HL-60 (cell line): ENCODE data around the gene UBE2QL1.

ENCODE experiments used
- DNase-seq, 2 experiments: peaks; one replicate each; pipeline ENCODE4 v3.0.0-alpha.2; 2010 to 2020; ENCODE audit warnings: low read depth in 1 of 2, low spot score in 1 of 2
- H3K27ac ChIP-seq: fragments of 250-450 bp; sonication (Bioruptor Pico); replicated peaks from 2 replicates; pipeline ENCODE4 v1.5.1; 2020; ENCODE audit warnings: mild to moderate bottlenecking, moderate library complexity
- H3K27me3 ChIP-seq: fragments of 250-450 bp; sonication (Bioruptor Pico); 2 replicates; pipeline ENCODE4 v1.5.1; 2021; ENCODE audit warnings: mild to moderate bottlenecking, moderate library complexity; ENCODE audit not compliant: insufficient read depth, poor library complexity, severe bottlenecking
- H3K4me3 ChIP-seq: replicated peaks from 2 replicates; pipeline ENCODE4 v1.5.1; 2011; ENCODE audit warnings: mild to moderate bottlenecking, control low read depth, low read length; ENCODE audit not compliant: insufficient read depth
- GABPA ChIP-seq: IDR thresholded peaks from 2 replicates; pipeline ENCODE4 v1.6.1; 2012; ENCODE audit warnings: low read depth
- POLR2AphosphoS5 ChIP-seq: IDR thresholded peaks from 2 replicates; pipeline ENCODE4 v1.6.1; 2012; ENCODE audit warnings: low read depth
- SPI1 ChIP-seq: IDR thresholded peaks from 2 replicates; pipeline ENCODE4 v1.6.1; 2012; ENCODE audit warnings: low read depth, mild to moderate bottlenecking, borderline replicate concordance
- TF ChIP-seq, protein P1 (sequence below): IDR thresholded peaks from one replicate; pipeline ENCODE4 v1.5.1; 2011; ENCODE audit warnings: low read length, control low read depth, inconsistent platforms; ENCODE audit not compliant: insufficient read depth
- TF ChIP-seq, protein P2 (sequence below): IDR thresholded peaks from 2 replicates; pipeline ENCODE4 v1.6.1; 2012; ENCODE audit warnings: low read depth; ENCODE audit not compliant: insufficient replicate concordance

Gene UBE2QL1

DNA sequence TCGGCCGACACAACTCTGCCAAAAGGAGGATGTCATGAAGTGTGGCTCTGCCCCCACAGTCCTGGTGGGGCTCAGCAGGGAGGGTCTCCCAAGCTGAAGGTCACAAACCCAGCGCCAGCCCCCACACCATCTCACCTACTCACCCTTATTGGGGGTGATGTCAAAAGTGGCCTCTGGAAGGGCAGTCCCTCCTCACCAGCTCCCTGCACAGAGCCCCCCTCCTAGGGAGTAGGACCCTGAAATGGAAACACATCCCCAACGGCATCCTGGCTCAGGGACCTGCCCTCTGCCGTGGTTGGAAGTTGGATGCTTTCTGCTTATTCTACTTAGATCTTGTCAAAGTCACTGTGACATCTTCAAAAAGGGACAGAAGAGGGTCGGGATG, 94.7 kb downstream of the UBE2QL1 start:
- DNase-seq = no peak
- H3K27ac ChIP-seq = no peak overlapping the region
- no peaks in the 10 kb centered on the region for H3K27me3 ChIP-seq
- H3K4me3 ChIP-seq = no peak overlapping the region
- TF ChIP-seq SPI1 = no peak
- TF ChIP-seq POLR2AphosphoS5 = no peak
- TF ChIP-seq, protein P1, sequence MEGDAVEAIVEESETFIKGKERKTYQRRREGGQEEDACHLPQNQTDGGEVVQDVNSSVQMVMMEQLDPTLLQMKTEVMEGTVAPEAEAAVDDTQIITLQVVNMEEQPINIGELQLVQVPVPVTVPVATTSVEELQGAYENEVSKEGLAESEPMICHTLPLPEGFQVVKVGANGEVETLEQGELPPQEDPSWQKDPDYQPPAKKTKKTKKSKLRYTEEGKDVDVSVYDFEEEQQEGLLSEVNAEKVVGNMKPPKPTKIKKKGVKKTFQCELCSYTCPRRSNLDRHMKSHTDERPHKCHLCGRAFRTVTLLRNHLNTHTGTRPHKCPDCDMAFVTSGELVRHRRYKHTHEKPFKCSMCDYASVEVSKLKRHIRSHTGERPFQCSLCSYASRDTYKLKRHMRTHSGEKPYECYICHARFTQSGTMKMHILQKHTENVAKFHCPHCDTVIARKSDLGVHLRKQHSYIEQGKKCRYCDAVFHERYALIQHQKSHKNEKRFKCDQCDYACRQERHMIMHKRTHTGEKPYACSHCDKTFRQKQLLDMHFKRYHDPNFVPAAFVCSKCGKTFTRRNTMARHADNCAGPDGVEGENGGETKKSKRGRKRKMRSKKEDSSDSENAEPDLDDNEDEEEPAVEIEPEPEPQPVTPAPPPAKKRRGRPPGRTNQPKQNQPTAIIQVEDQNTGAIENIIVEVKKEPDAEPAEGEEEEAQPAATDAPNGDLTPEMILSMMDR = no peak
- TF ChIP-seq, protein P2, sequence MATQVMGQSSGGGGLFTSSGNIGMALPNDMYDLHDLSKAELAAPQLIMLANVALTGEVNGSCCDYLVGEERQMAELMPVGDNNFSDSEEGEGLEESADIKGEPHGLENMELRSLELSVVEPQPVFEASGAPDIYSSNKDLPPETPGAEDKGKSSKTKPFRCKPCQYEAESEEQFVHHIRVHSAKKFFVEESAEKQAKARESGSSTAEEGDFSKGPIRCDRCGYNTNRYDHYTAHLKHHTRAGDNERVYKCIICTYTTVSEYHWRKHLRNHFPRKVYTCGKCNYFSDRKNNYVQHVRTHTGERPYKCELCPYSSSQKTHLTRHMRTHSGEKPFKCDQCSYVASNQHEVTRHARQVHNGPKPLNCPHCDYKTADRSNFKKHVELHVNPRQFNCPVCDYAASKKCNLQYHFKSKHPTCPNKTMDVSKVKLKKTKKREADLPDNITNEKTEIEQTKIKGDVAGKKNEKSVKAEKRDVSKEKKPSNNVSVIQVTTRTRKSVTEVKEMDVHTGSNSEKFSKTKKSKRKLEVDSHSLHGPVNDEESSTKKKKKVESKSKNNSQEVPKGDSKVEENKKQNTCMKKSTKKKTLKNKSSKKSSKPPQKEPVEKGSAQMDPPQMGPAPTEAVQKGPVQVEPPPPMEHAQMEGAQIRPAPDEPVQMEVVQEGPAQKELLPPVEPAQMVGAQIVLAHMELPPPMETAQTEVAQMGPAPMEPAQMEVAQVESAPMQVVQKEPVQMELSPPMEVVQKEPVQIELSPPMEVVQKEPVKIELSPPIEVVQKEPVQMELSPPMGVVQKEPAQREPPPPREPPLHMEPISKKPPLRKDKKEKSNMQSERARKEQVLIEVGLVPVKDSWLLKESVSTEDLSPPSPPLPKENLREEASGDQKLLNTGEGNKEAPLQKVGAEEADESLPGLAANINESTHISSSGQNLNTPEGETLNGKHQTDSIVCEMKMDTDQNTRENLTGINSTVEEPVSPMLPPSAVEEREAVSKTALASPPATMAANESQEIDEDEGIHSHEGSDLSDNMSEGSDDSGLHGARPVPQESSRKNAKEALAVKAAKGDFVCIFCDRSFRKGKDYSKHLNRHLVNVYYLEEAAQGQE = no peak

DNA sequence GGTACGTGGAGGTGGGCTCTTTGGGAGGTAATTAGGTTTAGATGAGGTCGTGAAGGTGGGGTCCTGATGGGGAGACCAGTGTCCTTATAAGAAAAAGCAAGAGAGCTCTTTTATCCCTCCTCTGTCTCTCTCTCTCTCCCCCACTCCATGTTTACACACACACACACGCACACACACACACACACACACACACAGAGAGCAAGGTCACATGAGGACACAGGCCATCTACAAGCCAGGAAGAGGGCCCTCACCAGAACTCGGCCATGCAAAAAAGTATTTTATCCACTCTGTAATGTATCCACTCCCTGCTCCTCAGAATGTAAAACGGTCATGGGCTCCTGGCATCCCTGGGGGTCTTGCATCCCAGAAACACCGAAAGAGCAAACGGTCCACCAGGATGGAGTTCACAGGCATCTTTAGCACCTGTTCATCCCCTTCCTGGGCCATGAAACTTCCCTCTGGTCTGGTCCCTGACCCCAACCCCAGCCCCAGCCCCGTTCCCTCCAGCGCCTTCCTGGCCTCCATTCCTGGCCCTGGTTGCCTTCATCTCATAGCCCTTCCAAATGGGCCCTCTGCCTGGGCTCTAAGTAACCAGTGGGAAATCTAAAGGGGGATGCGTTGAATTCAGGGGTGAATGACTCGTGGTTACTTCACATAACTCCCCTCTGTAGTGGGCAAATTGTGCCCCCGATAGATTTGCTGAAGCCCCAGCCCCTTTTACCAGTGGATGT, 95.3 kb downstream of the UBE2QL1 start:
- no peaks in the 10 kb centered on the region for H3K27me3 ChIP-seq
- H3K4me3 ChIP-seq = no peak overlapping the region
- TF ChIP-seq, protein P2 = no peak
- TF ChIP-seq POLR2AphosphoS5 (no peak), GABPA (no peak), SPI1 (no peak)
- TF ChIP-seq, protein P1 = no peak
- H3K27ac ChIP-seq = no peak overlapping the region
- DNase-seq = no peak
